GM21381 (cell line): ENCODE data around the gene CLEC20A.

ENCODE experiments used
- ATAC-seq: cut with Tn5 transposase; IDR thresholded peaks from one replicate; pipeline ENCODE4 v1.9.1; 2021; ENCODE audit warnings: mild to moderate bottlenecking, moderate library complexity; ENCODE audit not compliant: unreplicated experiment

The CLEC20A gene

DNA sequence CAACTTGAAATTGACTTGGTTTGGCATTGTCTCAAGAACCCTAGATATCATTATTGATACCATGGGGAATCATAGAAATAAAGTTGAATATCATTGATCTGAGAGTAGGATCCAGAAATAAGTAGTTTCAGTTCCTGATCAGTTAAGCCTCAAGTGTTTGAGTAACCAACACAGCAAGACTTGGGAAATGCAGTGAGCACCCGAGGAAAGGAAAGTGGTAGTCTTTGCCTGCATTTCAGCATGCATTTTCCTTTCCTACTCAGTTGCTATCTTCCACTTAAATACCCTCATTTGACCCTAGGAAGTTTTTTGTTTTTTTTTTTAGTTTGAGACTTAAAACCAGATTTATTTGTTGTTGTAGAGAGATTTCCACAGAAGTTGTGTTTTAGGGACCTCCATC, 18.9 kb downstream of the CLEC20A start:
- no peak for ATAC-seq

DNA sequence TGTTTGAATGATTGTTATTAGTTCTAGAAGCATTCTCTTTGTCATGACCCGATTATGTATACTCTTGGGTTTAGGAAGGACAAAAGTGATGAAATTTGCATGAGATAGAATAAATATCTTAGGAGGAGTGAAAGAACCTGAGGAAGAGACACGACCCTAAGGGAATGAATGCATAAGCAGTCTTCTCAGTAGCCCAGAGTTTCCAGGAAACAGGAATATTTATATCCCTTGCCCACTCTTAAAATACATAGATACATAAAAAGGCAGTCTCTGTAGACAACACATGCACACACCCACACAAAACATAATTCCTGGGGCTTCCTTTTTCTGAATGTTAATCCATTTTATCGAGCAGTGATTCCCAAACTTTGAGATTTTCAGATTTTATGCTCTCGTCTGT, 19.4 kb downstream of the CLEC20A start:
- ATAC-seq = no peak

DNA sequence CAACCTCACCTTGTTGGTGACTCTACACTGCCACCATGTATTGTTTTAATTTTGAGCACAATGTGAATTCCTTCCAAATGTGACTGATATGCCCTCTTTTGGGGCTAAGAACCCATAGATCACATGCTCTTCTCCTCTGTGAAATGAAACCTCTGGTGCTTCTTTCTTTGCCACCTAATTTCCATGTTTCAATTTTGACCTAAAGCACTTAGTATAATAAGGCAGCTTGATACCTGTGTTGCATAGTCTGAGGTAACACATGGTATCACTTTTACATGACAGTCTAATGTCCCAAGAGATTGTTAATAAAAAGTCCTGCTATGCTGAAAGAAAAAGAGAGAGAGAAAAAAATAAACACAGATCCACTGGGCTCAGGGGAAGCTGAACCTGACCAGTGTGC, 24.2 kb downstream of the CLEC20A start:
- ATAC-seq = no peak

DNA sequence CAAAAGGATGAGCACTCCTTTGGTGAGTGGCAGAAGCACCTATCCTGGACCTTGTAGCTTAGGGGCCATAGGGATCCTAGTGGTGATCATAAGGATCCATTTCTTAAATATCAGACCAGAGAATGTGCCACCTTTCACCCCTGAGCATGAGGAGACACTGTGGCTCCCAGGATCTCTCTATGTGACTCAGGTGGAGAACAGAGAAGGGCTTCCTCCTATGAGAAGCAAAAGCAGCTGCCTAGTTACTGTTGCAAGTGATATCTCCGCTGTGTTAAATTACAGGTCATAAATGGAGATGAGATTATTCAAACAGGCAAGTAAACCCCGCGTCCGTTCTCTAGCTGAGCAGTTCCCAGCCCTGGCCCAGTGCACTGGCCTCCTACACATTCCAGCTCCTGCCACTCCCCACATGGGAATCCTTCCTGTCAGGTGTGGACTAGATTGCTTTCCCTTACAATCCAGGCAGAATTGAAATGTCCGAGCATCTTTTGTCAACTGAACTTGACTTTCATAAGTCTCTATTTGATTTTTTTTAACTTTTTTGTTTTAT, 26.3 kb downstream of the CLEC20A start:
- ATAC-seq = no peak

DNA sequence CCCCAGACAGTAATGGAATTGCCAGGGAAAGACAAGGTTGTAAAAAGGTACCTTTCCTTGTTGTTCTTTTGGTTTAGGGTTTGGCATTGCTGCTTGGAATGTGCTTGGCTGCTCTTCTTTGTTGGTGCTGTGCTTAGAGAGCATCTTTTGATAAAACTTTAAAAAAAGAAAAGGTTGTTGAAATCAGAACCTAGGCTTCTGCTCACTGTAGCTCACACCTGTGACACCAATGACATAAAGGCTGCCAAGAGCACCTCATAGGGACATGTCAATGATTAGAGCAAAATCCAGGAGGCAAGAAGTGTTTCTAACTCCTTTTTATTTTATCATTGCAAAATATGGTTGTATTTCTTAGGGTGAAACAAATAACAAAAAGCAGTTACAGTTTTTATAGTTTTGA, 28.9 kb downstream of the CLEC20A start:
- ATAC-seq = no peak

DNA sequence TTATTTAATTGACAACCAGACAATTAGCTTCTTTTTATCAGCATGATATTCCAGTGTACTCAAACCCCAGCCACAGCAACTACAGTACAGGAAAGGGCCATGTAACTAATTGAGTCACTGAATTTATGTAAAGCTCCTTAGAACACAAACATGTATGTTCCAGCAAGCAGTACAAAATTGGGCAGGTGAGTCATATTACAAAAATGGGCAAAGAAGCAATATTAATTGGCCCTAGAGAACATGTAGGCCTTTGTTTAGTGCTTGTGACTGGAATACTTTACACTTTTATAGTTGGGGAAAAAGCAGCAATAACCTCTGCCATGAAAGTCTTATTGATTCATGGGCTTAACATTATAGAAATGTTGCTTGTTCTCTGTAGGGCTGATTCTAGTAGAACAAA, 31.8 kb downstream of the CLEC20A start:
- no peak for ATAC-seq

DNA sequence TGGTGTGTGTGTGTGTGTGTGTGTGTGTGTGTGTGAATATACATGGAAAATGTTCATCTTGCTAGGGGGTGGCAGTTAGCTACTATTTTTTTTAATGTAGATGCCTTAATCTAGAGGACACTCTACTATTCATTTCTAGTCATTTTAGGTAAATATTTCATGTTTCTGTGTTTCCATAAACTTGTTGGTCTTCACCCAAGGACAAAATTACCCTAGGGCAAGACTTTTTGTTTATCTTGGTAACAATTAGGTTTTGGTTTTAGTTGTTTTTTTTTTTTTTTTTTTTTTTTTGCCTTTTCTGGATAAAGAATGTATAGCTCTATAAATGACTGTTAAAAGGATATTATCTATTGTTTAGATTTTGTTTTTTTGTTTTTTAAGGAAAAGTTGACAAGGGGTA, 32.2 kb downstream of the CLEC20A start:
- no peak for ATAC-seq

DNA sequence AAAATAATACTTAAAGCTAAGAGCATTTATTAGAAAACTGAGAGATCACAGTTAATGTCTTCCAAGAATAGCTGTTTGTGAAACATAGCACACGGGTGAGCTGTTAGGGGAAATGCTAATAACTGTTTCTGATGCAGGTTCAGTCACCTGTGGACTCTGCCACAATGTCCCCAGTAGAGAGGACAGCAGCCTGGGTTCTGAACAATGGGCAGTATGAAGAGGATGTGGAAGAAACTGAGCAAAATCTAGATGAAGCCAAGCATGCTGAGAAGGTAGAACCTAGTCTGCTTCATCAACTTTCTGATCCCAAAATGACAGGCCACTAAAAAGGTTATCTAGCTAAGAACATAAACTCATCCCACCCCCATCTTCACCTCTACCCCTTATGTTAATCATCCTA, 32.6 kb downstream of the CLEC20A start:
- no peak for ATAC-seq

DNA sequence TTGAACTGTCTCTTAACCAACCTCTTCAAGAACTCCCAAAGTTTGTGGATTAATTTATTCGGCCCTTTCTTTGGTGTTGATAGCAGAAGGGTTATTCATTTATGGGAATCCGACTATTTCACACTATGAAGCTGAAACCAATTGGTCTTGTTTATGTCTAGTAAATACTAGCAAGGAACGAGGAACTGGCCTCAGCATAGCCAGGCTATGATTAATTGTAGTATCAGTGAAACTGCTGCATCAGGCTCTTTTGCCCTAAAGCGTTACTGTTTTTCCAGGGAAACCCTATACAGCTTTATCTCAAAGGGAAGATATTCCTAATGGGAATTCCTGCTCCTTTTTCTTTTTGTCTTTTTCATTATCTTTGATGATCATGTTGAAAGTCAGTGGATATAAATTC, 35.1 kb downstream of the CLEC20A start:
- ATAC-seq = no peak

DNA sequence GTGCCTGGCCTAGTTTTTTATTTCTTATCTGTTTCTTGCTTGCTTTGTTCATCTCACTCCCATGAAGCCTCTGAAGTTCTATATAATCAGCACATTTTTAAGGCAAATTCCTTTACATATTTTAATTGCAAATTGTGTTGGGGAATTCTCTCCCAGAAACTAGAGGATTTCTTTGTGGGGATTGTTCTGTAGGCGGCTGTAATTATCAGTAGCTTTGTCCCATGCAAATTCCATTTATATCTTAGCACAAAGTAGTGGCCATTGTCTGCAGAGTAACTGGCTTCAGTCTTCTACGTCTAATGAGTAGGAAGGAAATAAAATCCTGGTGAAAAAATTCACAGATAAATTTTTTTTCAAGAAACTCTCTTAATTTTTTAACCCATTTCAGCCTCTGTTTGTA, 35.7 kb downstream of the CLEC20A start:
- ATAC-seq = no peak

DNA sequence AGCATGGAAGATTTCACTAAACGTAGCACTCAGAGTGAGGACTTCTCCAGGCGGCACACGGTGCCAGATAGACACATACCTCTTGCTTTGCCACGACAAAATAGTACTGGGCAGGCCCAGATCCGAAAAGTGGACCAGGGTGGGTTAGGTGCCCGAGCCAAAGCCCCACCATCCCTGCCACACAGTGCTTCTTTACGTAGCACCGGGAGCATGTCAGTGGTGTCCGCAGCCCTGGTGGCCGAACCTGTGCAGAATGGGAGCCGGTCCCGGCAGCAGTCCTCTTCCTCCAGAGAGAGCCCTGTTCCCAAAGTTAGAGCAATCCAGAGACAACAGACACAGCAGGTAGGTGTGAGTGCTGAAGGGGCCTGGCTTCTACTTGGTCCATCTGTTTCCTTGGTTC, 38.6 kb downstream of the CLEC20A start:
- no peak for ATAC-seq

DNA sequence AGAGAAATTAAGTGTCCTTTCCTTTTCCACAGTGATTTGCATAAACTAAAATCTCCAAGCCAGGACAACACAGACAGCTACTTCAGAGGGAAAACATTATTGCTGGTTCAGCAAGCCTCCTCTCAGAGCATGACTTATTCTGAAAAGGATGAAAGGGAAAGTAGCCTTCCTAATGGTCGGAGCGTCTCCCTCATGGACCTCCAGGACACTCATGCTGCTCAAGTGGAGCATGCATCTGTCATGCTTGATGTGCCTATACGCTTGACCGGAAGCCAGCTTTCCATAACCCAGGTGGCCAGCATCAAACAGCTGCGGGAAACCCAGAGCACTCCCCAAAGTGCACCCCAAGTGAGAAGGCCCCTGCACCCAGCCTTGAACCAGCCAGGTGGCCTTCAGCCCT, 39.1 kb downstream of the CLEC20A start:
- no peak for ATAC-seq

DNA sequence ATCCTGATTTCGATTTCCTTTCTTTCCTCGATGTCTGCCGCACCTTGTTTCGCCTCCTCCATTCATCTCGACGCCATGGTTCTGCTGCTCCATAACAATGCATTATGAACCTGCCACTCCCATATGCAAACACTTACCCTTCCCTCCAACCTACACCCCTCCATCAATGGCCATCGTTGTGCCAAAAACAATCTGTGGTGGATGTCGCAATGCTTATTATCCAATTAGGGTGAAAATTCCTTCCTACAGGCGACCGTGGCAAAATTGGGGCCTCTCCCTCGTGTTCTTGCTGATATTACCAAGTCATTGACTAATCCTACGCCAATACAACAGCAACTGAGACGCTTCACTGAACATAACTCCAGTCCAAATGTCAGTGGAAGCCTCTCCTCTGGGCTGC, 40.3 kb downstream of the CLEC20A start:
- no peak for ATAC-seq

DNA sequence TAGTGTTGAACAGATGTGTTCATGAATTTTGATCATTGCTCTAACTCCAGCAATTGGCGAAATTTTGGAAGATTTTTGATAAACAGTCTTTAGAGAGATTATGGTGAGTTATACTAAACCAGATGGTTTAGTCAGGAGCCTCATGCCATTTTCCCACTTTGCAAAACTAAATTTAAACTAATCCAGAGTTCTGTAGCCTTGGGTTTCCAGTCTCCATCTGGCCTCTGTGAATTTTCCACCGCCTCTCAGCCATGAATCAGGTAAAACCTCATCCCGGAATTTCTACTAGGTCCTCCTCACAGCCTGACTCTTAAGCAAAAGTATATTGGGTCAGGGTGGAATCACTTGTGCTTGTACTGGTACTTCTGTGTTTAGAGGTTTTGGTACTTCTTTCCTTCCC, 44.8 kb downstream of the CLEC20A start:
- ATAC-seq = no peak

DNA sequence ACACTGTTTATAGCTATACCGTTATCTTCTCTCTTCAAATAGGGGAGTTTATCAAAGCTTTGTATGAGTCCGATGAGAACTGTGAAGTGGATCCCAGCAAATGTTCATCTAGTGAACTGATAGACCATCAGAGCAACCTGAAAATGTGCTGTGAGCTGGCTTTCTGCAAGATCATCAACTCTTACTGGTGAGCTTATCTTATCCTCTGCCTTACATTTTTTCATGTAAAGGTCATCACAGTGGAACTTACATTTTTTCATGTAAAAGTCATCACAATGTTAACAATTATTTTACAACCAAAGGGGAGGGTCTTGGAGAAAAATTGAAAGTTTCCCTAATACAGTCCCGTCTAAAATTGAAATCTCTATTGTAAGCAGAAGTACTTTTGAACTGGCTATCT, 45.2 kb downstream of the CLEC20A start:
- ATAC-seq = no peak

DNA sequence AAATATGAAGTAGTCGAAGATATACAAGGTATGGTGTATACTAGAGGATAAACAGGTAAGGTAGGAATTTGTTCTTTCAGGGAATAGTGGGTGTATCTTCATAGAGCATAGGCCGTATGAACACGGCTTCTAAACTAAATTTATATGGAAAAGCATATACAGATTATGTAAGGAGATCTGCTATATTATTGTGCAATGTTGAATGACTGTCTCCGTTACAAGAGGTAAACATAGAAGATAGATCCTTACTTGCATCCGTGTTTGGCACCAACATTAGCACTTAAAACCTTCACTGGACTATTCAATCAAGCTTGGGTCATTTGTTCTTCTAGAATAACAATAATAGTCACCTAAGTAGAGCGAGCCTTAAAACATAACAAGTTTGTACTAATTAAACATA, 45.9 kb downstream of the CLEC20A start:
- no peak for ATAC-seq

DNA sequence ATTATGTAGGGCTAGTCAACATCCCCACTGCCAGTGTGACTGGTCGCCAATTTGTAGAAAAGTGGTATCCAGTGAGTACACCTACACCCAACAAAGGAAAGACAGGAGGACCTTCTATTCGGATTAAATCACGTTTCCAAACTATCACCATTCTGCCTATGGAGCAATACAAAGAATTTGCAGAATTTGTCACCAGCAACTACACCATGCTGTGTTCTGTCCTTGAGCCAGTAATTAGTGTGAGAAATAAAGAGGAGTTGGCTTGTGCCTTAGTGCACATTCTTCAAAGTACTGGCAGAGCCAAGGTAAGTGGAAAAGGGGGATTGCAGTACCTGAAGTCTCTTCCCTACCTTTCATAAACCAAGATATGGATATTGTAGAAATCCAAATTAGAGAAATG, 53.8 kb downstream of the CLEC20A start:
- no peak for ATAC-seq

DNA sequence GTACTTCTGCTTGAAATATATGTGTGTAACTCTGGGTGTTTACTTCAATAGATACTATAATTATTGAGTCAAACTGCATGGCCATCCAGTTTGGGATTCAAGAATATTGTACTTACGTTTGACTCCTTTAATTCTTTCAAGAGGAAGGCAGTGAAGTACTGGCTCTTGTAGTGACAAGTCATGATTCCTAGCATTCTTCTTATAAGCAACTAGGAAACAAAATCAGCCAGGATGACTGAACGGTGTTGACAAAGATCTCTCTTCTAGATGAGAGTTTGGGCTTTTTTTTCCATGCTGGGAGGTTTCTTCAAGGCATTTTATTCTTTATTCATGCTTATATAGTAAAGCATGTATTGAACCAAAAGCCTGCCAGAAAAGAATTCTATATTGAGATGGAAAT, 58.3 kb downstream of the CLEC20A start:
- no peak for ATAC-seq

DNA sequence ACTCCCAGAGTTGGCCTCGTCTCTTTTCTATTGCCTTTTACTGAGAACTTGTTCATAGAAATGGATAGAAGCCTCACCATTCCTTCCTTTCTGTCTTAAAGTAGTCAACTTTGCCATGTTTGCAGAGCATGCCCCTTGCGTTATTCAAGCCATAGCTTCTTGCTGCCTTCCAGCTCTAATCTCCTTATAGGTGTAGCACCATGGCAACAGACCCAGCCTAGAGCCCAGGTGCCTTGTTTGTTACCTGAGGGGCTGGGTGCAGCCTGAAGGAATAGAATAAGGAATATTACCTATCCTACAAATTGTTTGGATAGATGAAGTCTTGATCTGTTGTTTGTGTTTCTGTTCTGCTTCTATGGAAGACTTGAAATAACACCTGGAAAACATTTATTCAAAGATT, 59.9 kb downstream of the CLEC20A start:
- ATAC-seq = no peak

DNA sequence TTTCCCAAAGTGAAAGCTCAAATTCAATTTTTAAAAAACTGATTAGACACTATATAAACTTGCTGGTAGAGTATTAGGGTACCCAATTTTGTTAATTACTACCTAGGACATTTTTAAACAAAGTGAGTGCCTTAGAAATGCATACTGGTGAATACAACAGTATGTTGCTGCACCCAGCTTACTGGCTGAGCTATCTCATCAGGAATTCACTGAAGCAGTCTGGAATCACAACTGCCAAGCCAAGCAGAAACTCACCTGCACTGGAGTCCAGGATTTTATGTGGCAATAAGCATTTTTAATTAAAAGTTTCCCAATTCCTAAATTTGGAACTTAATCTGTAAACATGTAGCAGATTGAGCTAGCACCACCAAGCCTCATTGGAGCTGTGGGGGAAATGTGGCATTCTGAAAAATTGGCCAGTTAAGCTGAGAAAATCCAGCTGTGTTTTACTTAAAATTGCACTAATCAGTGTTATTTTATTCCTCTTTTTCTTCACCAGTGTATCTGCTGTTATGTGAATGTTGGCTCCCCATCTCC, 61.8 kb downstream of the CLEC20A start:
- ATAC-seq = no peak

DNA sequence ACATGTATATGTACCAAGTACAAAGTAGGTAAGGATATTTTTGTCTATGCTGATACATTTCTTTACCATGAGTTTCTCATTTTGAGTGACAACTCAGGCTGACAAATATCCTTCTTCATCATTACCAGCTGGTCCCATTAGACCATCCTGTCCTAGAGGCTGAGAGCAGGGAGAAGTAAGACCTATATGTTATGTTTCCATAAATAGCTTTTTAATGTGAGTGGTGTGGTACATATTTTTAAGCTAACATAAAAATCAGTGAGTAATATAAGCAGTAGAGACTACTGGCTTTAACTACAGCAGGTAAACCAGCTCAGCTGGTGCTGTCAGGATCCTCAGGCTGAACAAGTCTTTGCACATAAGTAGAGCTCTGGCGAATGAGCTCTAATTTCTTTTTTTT, 62.4 kb downstream of the CLEC20A start:
- no peak for ATAC-seq
